HL-60 (cell line): ENCODE results near the gene CAMTA1.

ENCODE experiments used
- DNase-seq, 2 experiments: peaks; one replicate each; pipeline ENCODE4 v3.0.0-alpha.2; 2010 to 2020; ENCODE audit warnings: low read depth in 1 of 2, low spot score in 1 of 2
- H3K27ac ChIP-seq: fragments of 250-450 bp; sonication (Bioruptor Pico); replicated peaks from 2 replicates; pipeline ENCODE4 v1.5.1; 2020; ENCODE audit warnings: mild to moderate bottlenecking, moderate library complexity
- H3K27me3 ChIP-seq: fragments of 250-450 bp; sonication (Bioruptor Pico); 2 replicates; pipeline ENCODE4 v1.5.1; 2021; ENCODE audit warnings: mild to moderate bottlenecking, moderate library complexity; ENCODE audit not compliant: insufficient read depth, poor library complexity, severe bottlenecking
- H3K4me3 ChIP-seq: replicated peaks from 2 replicates; pipeline ENCODE4 v1.5.1; 2011; ENCODE audit warnings: mild to moderate bottlenecking, control low read depth, low read length; ENCODE audit not compliant: insufficient read depth
- GABPA ChIP-seq: IDR thresholded peaks from 2 replicates; pipeline ENCODE4 v1.6.1; 2012; ENCODE audit warnings: low read depth
- POLR2AphosphoS5 ChIP-seq: IDR thresholded peaks from 2 replicates; pipeline ENCODE4 v1.6.1; 2012; ENCODE audit warnings: low read depth
- SPI1 ChIP-seq: IDR thresholded peaks from 2 replicates; pipeline ENCODE4 v1.6.1; 2012; ENCODE audit warnings: low read depth, mild to moderate bottlenecking, borderline replicate concordance
- TF ChIP-seq, protein P1 (sequence below): IDR thresholded peaks from 2 replicates; pipeline ENCODE4 v1.6.1; 2012; ENCODE audit warnings: low read depth; ENCODE audit not compliant: insufficient replicate concordance
- TF ChIP-seq, protein P2 (sequence below): IDR thresholded peaks from one replicate; pipeline ENCODE4 v1.5.1; 2011; ENCODE audit warnings: low read length, control low read depth, inconsistent platforms; ENCODE audit not compliant: insufficient read depth

Gene CAMTA1

DNA sequence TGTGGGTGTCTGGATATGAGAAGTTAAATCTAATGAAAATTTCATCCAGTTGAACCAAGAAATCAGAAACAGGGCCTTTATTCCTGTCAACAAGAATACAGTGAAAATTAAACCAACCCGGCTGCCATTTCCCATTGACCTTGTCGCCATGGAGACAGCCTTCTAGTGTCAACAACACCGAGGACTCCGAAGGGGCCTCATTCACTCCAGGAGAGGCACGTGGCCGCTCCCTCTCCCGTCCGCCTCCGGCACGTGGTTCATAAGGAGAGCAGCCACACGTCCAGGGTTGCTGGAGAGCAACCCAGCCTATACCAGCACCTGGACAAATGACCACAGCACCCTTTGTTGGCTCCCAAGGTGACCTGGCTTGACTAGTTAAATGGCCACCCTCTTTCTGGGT is 865.5 kb downstream of the CAMTA1 start:
- TF ChIP-seq, protein P1, sequence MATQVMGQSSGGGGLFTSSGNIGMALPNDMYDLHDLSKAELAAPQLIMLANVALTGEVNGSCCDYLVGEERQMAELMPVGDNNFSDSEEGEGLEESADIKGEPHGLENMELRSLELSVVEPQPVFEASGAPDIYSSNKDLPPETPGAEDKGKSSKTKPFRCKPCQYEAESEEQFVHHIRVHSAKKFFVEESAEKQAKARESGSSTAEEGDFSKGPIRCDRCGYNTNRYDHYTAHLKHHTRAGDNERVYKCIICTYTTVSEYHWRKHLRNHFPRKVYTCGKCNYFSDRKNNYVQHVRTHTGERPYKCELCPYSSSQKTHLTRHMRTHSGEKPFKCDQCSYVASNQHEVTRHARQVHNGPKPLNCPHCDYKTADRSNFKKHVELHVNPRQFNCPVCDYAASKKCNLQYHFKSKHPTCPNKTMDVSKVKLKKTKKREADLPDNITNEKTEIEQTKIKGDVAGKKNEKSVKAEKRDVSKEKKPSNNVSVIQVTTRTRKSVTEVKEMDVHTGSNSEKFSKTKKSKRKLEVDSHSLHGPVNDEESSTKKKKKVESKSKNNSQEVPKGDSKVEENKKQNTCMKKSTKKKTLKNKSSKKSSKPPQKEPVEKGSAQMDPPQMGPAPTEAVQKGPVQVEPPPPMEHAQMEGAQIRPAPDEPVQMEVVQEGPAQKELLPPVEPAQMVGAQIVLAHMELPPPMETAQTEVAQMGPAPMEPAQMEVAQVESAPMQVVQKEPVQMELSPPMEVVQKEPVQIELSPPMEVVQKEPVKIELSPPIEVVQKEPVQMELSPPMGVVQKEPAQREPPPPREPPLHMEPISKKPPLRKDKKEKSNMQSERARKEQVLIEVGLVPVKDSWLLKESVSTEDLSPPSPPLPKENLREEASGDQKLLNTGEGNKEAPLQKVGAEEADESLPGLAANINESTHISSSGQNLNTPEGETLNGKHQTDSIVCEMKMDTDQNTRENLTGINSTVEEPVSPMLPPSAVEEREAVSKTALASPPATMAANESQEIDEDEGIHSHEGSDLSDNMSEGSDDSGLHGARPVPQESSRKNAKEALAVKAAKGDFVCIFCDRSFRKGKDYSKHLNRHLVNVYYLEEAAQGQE = no peak
- TF ChIP-seq GABPA (no peak), SPI1 (no peak)
- H3K27ac ChIP-seq = no peak overlapping the region
- no peak overlapping the region for H3K4me3 ChIP-seq
- no peak for DNase-seq
- no peaks in the 10 kb centered on the region for H3K27me3 ChIP-seq

DNA sequence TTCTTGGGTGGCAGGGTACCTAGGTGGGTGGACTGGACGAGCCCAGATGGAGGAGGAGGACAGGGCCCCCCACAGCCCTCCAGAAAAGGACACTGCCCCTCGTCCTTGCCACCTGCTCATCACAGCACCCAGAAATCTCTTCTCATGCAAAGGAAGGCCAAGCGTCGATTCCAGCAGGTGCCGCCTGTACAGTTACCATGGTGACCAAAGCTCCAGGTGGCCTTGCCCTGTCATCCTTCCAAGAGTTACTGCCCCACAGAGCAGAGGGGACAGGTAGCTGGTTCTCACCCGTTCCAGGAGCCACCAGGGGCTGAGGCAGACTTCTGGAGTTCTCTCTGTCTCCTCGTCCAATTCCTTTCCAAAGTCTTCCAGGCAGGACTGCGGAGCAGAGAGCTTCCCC is 865.9 kb downstream of the CAMTA1 start:
- no peak for DNase-seq
- Histone ChIP-seq H3K4me3 (no peak overlapping the region), H3K27me3 (no peaks in the 10 kb centered on the region), H3K27ac (no peak overlapping the region)
- no peak for TF ChIP-seq GABPA
- TF ChIP-seq, protein P1 = no peak
- TF ChIP-seq, protein P2, sequence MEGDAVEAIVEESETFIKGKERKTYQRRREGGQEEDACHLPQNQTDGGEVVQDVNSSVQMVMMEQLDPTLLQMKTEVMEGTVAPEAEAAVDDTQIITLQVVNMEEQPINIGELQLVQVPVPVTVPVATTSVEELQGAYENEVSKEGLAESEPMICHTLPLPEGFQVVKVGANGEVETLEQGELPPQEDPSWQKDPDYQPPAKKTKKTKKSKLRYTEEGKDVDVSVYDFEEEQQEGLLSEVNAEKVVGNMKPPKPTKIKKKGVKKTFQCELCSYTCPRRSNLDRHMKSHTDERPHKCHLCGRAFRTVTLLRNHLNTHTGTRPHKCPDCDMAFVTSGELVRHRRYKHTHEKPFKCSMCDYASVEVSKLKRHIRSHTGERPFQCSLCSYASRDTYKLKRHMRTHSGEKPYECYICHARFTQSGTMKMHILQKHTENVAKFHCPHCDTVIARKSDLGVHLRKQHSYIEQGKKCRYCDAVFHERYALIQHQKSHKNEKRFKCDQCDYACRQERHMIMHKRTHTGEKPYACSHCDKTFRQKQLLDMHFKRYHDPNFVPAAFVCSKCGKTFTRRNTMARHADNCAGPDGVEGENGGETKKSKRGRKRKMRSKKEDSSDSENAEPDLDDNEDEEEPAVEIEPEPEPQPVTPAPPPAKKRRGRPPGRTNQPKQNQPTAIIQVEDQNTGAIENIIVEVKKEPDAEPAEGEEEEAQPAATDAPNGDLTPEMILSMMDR = no peak
- TF ChIP-seq POLR2AphosphoS5 = no peak
- no peak for TF ChIP-seq SPI1

DNA sequence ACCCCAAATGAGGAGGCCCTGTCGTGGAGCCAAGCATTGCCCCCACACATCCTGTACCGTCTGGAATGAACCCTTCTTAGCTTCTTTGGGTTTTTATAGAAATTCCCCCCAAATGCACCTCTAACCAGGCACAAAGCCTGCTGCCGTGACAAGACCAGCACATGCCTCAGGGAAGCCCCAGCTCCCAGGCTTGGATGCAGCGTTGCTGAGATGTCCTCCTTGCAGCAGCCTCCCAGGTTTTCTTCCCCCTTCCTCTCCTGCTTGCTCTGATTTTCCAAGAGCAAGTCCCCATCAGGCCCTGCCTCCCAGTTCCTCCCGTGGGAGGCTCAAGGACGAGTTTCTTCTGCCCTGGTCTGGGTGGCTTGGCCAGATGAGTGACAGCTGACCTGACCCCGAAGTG is 866.8 kb downstream of the CAMTA1 start:
- no peak for DNase-seq
- H3K27me3 ChIP-seq = no peaks in the 10 kb centered on the region
- no peak overlapping the region for H3K4me3 ChIP-seq
- no peak for TF ChIP-seq SPI1
- no peak for TF ChIP-seq POLR2AphosphoS5
- TF ChIP-seq, protein P2 = no peak
- TF ChIP-seq, protein P1 = no peak
- TF ChIP-seq GABPA = no peak
- no peak overlapping the region for H3K27ac ChIP-seq
